Measurements from ENCODE around the gene BEND3. TPM values are rescaled to one million over a fixed set of nuclear protein-coding genes. Genes with fewer than 3 reads are reported as not detected.

BEND3 gene
- total and polyA plus RNA-seq, 12 donors = 0.37 to 2.3 (median 1.3) TPM

- no peak for DNase-seq
Measured at GRCh38 chr6:107056796-107057195, 58.5 kb downstream of the BEND3 start.

GRCh38 chr6:107047807-107048206, 67.5 kb downstream of the BEND3 start:
- Histone ChIP-seq H3K27ac (no peak overlapping the region), H3K36me3 (peaks cover 0 to 66% (median 19%) of the 10 kb centered on the region in 9 donors), H3K4me1 (peaks cover 0 to 10% (median 0%) of the 10 kb centered on the region in 9 donors), H3K9me3 (no peaks in the 10 kb centered on the region), H3K27me3 (no peaks in the 10 kb centered on the region), H3K4me3 (no peak overlapping the region)
- 82 to 92% methylated on average over 7 of the region's 7 CpGs for WGBS, 2 donors
- intact Hi-C loops (cut with DNase I) = no loop called here
- peak in 1 of 8 donors; percentile 51 for ATAC-seq
- no peak for DNase-seq
- TF ChIP-seq CTCF (IDR thresholded peaks at IDR 0.05) = no peak

More at GRCh38 chr6:107056796-107057195, 58.5 kb downstream of the BEND3 start:
- Histone ChIP-seq H3K27me3 (no peaks in the 10 kb centered on the region), H3K9me3 (no peaks in the 10 kb centered on the region), H3K27ac (no peak overlapping the region), H3K36me3 (peaks cover 0 to 5% (median 2%) of the 10 kb centered on the region in 9 donors), H3K4me1 (peaks cover 0 to 9% (median 0%) of the 10 kb centered on the region in 9 donors), H3K4me3 (no peak overlapping the region)
- intact Hi-C loops (cut with DNase I) = no loop called here
- ATAC-seq = no peak
- 86 to 98% methylated on average over 2 of the region's 2 CpGs for WGBS, 2 donors
- no peak for TF ChIP-seq CTCF (IDR thresholded peaks at IDR 0.05)

- TF ChIP-seq CTCF (IDR thresholded peaks at IDR 0.05) = no peak
- Histone ChIP-seq H3K4me3 (no peak overlapping the region), H3K36me3 (peaks cover 0 to 70% (median 15%) of the 10 kb centered on the region in 9 donors), H3K4me1 (peaks cover 0 to 10% (median 0%) of the 10 kb centered on the region in 9 donors), H3K9me3 (no peaks in the 10 kb centered on the region), H3K27ac (peak overlapping the region in 2 of 10 donors; percentile 25 to 26), H3K27me3 (no peaks in the 10 kb centered on the region)
- intact Hi-C loops (cut with DNase I) = no loop called here
- 57 to 64% methylated on average over 11 of the region's 11 CpGs for WGBS, 2 donors
- ATAC-seq = peak in 5 of 8 donors; percentile 11 to 45 (median 12)
- no peak for DNase-seq
Measured at GRCh38 chr6:107045826-107046675, 69.3 kb downstream of the BEND3 start.

GRCh38 chr6:107033126-107033525, 82.2 kb downstream of the BEND3 start:
- peaks cover 0 to 21% (median 0%) of the 10 kb centered on the region in 9 donors for H3K36me3 ChIP-seq
- no peaks in the 10 kb centered on the region for H3K9me3 ChIP-seq
- H3K4me1 ChIP-seq = peaks cover 2 to 24% (median 20%) of the 10 kb centered on the region in 9 donors
- TF ChIP-seq CTCF (IDR thresholded peaks at IDR 0.05) = no peak
- H3K4me3 ChIP-seq = no peak overlapping the region
- intact Hi-C loops (cut with DNase I) = loop anchor here in 1 of 10 donors (5.0 kb wide), 1 partner anchor 79 kb away; no protein-coding TSS in a partner anchor
- no peak overlapping the region for H3K27ac ChIP-seq
- 84 to 100% methylated on average over 1 of the region's 1 CpG for WGBS, 2 donors
- no peaks in the 10 kb centered on the region for H3K27me3 ChIP-seq
- ATAC-seq = no peak
- no peak for DNase-seq

All from heart right ventricle (tissue), 16 donors.